Testis (tissue), 3 donors: ENCODE results near the gene DUSP28. TPM values are rescaled to one million over a fixed set of nuclear protein-coding genes. Genes with fewer than 3 reads are reported as not detected.
"Not testable (repeated sequence)": the region's sequence is repeated elsewhere in the genome, so short reads cannot be mapped to it uniquely, and the experiment has no call there.

Source experiments
- DNase-seq: peaks from one replicate; pipeline ENCODE4 v3.0.0-alpha.2; 2019
- H3K27ac ChIP-seq, 2 donors: fragments of 200-600 bp; sonication (generic); one replicate each; pipeline ENCODE4 v1.5.1; 2019
- H3K27me3 ChIP-seq: fragments of 200-600 bp; sonication (generic); one replicate; pipeline ENCODE4 v1.5.1; 2019
- H3K36me3 ChIP-seq: fragments of 200-600 bp; sonication (generic); one replicate; pipeline ENCODE4 v1.5.1; 2017; ENCODE audit warnings: low read depth; ENCODE audit errors: missing control alignments
- H3K4me1 ChIP-seq: fragments of 200-600 bp; sonication (generic); one replicate; pipeline ENCODE4 v1.5.1; 2019
- H3K4me3 ChIP-seq, 2 donors: fragments of 200-600 bp; sonication (generic); one replicate each; pipeline ENCODE4 v1.5.1; 2017 to 2019
- H3K9me3 ChIP-seq: fragments of 200-600 bp; sonication (generic); one replicate; pipeline ENCODE4 v1.5.1; 2017
- CTCF ChIP-seq, 3 experiments: fragments of 450-650 bp in 2 of 3; fragments of 200-600 bp in 1 of 3; sonication (generic) in 1 of 3; IDR thresholded peaks; one replicate each; pipeline ENCODE4 v1.5.1; 2016 to 2019; ENCODE audit warnings: antibody characterized with exemption in 3 of 3, mild to moderate bottlenecking in 2 of 3, moderate library complexity in 1 of 3
- POLR2A ChIP-seq: fragments of 450-650 bp; IDR thresholded peaks from one replicate; pipeline ENCODE4 v1.6.1; 2017; ENCODE audit warnings: antibody characterized with exemption, mild to moderate bottlenecking, moderate library complexity
- WGBS, 2 donors: methylation state at CpG; one replicate each; pipeline ENCODE4 v1.1.5; 2018; 5-methylcytosine and 5-hydroxymethylcytosine counted together
- intact Hi-C: fragments of 100-400 bp; cut with DNase I; formaldehyde crosslinking; loops from one replicate; pipeline ENCODE4 v1.15.1; 2023; ENCODE audit warnings: low total_unique reads
- polyA plus RNA-seq: library from polyadenylated mRNA; stranded (reverse); fragments of 350-450 nt; fragmentation: Illumina TruSeq; extraction: RNeasy Lipid Tissue Mini Kit (QIAGEN cat#74804); gene quantifications from one replicate; pipeline ENCODE4 v1.2.3, GENCODE V29; 2014; ENCODE audit warnings: low read depth, low replicate concordance; ENCODE audit not compliant: insufficient read depth
- total RNA-seq, 2 donors: library from RNA; depleted of rRNA; stranded (reverse); fragments of >200 nt; gene quantifications; one replicate each; pipeline ENCODE4 v1.2.3, GENCODE V29; 2016

The DUSP28 gene
- total and polyA plus RNA-seq, 3 donors from 2014 or later, result 19.3 to 37.6 (median 24.7) TPM

GRCh38 chr2:240558236-240558761, 1.9 kb upstream of the DUSP28 start:
- TF ChIP-seq CTCF (IDR thresholded peaks at IDR 0.05), result no peak
- H3K27me3 ChIP-seq, result no peaks in the 10 kb centered on the region
- peaks cover 41% of the 10 kb centered on the region for H3K4me1 ChIP-seq
- H3K27ac ChIP-seq, result peak overlapping the region in 1 of 2 donors; percentile 59
- intact Hi-C loops, result no loop called here
- 44 to 76% methylated on average over 16 to 18 of the region's 18 CpGs for WGBS, 2 donors
- no peaks in the 10 kb centered on the region for H3K36me3 ChIP-seq
- H3K4me3 ChIP-seq, result peak overlapping the region; percentile 51 to 57
- DNase-seq, result no peak
- H3K9me3 ChIP-seq, result no peaks in the 10 kb centered on the region

GRCh38 chr2:240559286-240559685, 871 bp upstream of the DUSP28 start:
- H3K36me3 ChIP-seq, result no peaks in the 10 kb centered on the region
- no peak for TF ChIP-seq CTCF (IDR thresholded peaks at IDR 0.05)
- TF ChIP-seq POLR2A, result no peak
- no peaks in the 10 kb centered on the region for H3K9me3 ChIP-seq
- no peak overlapping the region for H3K4me3 ChIP-seq
- H3K27ac ChIP-seq, result no peak overlapping the region
- H3K27me3 ChIP-seq, result no peaks in the 10 kb centered on the region
- intact Hi-C loops, result no loop called here
- H3K4me1 ChIP-seq, result peaks cover 43% of the 10 kb centered on the region
- 50 to 65% methylated on average over 2 to 3 of the region's 3 CpGs for WGBS, 2 donors
- DNase-seq, result no peak

GRCh38 chr2:240560480-240561324, 545 bp downstream of the DUSP28 start:
- peak overlapping the region; percentile 99 for H3K27ac ChIP-seq
- no peaks in the 10 kb centered on the region for H3K9me3 ChIP-seq
- H3K36me3 ChIP-seq, result no peaks in the 10 kb centered on the region
- H3K4me3 ChIP-seq, result peak overlapping the region; percentile 87 to 97
- TF ChIP-seq CTCF (IDR thresholded peaks at IDR 0.05), result peak; percentile 12 to 37 (median 35)
- TF ChIP-seq POLR2A, result peak; percentile 81
- intact Hi-C loops, result no loop called here
- 0 to 1% methylated on average over 10 to 63 of the region's 101 CpGs for WGBS, 2 donors
- no peaks in the 10 kb centered on the region for H3K27me3 ChIP-seq
- DNase-seq, result peak; percentile 100
- peaks cover 47% of the 10 kb centered on the region for H3K4me1 ChIP-seq

- Histone ChIP-seq H3K27me3 (no peaks in the 10 kb centered on the region), H3K27ac (peak overlapping the region; percentile 55 to 99), H3K36me3 (no peaks in the 10 kb centered on the region), H3K9me3 (no peaks in the 10 kb centered on the region), H3K4me1 (peaks cover 46% of the 10 kb centered on the region), H3K4me3 (peak overlapping the region; percentile 87 to 97)
- intact Hi-C loops, result no loop called here
- 34 to 39% methylated on average over 13 to 14 of the region's 14 CpGs for WGBS, 2 donors
- no peak for TF ChIP-seq POLR2A
- TF ChIP-seq CTCF (IDR thresholded peaks at IDR 0.05), result no peak
- DNase-seq, result peak; percentile 12
These were observed 1.3 kb downstream of the DUSP28 start for GRCh38 chr2:240561325-240561971.

GRCh38 chr2:240563231-240563630, 3.1 kb downstream of the DUSP28 start:
- WGBS, 2 donors, result 84 to 85% methylated on average over 17 of the region's 17 CpGs
- H3K9me3 ChIP-seq, intact Hi-C loops, H3K36me3 ChIP-seq, H3K27ac ChIP-seq, H3K27me3 ChIP-seq, H3K4me3 ChIP-seq: not testable (repeated sequence)
- peaks cover 43% of the 10 kb centered on the region for H3K4me1 ChIP-seq
- DNase-seq, result peak; percentile 13
